Measurements from ENCODE around the gene FMNL2.
"Not testable (repeated sequence)": the region's sequence is repeated elsewhere in the genome, so short reads cannot be mapped to it uniquely, and the experiment has no call there.

FMNL2 gene

GRCh38 chr2:152497481-152498052 is 162.6 kb downstream of the FMNL2 start:
- no peak for DNase-seq (ENCODE audit: low read depth)

GRCh38 chr2:152499331-152499816 is 164.4 kb downstream of the FMNL2 start:
- no peak for DNase-seq (ENCODE audit: low read depth)

GRCh38 chr2:152499896-152500735 is 165.1 kb downstream of the FMNL2 start:
- DNase-seq (ENCODE audit: low read depth) = peak; percentile 85

- DNase-seq (ENCODE audit: low read depth) = no peak
These were observed 165.8 kb downstream of the FMNL2 start for GRCh38 chr2:152500772-152501171.

- no peak for DNase-seq (ENCODE audit: low read depth)
These were observed 166.7 kb downstream of the FMNL2 start for GRCh38 chr2:152501666-152502065.

- DNase-seq (ENCODE audit: low read depth) = no peak
These were observed 169.6 kb downstream of the FMNL2 start for GRCh38 chr2:152504618-152505017.

- peak; percentile 18 for DNase-seq (ENCODE audit: low read depth)
These were observed 170.5 kb downstream of the FMNL2 start for GRCh38 chr2:152505495-152505906.

GRCh38 chr2:152506843-152507242 is 171.9 kb downstream of the FMNL2 start:
- DNase-seq (ENCODE audit: low read depth) = no peak

GRCh38 chr2:152507907-152508306 is 172.9 kb downstream of the FMNL2 start:
- DNase-seq (ENCODE audit: low read depth) = no peak

- DNase-seq (ENCODE audit: low read depth) = no peak
These were observed 173.5 kb downstream of the FMNL2 start for GRCh38 chr2:152508446-152508845.

GRCh38 chr2:152509772-152510491 is 175.0 kb downstream of the FMNL2 start:
- DNase-seq (ENCODE audit: low read depth) = no peak

GRCh38 chr2:152510621-152511020 is 175.6 kb downstream of the FMNL2 start:
- DNase-seq (ENCODE audit: low read depth) = no peak

GRCh38 chr2:152511981-152512380 is 177.0 kb downstream of the FMNL2 start:
- no peak for DNase-seq (ENCODE audit: low read depth)

GRCh38 chr2:152513029-152513428 is 178.1 kb downstream of the FMNL2 start:
- no peak for DNase-seq (ENCODE audit: low read depth)

- DNase-seq (ENCODE audit: low read depth) = no peak
These were observed 178.7 kb downstream of the FMNL2 start for GRCh38 chr2:152513681-152514080.

GRCh38 chr2:152518034-152518433 is 183.1 kb downstream of the FMNL2 start:
- no peak for DNase-seq (ENCODE audit: low read depth)

- no peak for DNase-seq (ENCODE audit: low read depth)
These were observed 183.9 kb downstream of the FMNL2 start for GRCh38 chr2:152518641-152519580.

- DNase-seq (ENCODE audit: low read depth) = no peak
These were observed 184.6 kb downstream of the FMNL2 start for GRCh38 chr2:152519581-152519952.

GRCh38 chr2:152520759-152521158 is 185.8 kb downstream of the FMNL2 start:
- DNase-seq (ENCODE audit: low read depth) = no peak

- not testable (repeated sequence) for DNase-seq (ENCODE audit: low read depth)
These were observed 187.5 kb downstream of the FMNL2 start for GRCh38 chr2:152522446-152522845.

- DNase-seq (ENCODE audit: low read depth) = peak; percentile 43
These were observed 188.1 kb downstream of the FMNL2 start for GRCh38 chr2:152523091-152523490.
